ENCODE results near the gene LAIR2.
"Not testable (repeated sequence)": the region's sequence is repeated elsewhere in the genome, so short reads cannot be mapped to it uniquely, and the experiment has no call there.

The LAIR2 gene

DNA sequence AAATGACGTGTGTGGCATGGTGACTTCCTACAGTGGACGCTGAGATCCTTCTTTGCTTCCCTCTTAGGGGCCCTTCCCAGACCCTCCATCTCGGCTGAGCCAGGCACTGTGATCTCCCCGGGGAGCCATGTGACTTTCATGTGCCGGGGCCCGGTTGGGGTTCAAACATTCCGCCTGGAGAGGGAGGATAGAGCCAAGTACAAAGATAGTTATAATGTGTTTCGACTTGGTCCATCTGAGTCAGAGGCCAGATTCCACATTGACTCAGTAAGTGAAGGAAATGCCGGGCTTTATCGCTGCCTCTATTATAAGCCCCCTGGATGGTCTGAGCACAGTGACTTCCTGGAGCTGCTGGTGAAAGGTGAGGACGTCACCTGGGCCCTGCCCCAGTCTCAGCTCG is 5.2 kb downstream of the LAIR2 start:
- TF ChIP-seq, protein P1, sequence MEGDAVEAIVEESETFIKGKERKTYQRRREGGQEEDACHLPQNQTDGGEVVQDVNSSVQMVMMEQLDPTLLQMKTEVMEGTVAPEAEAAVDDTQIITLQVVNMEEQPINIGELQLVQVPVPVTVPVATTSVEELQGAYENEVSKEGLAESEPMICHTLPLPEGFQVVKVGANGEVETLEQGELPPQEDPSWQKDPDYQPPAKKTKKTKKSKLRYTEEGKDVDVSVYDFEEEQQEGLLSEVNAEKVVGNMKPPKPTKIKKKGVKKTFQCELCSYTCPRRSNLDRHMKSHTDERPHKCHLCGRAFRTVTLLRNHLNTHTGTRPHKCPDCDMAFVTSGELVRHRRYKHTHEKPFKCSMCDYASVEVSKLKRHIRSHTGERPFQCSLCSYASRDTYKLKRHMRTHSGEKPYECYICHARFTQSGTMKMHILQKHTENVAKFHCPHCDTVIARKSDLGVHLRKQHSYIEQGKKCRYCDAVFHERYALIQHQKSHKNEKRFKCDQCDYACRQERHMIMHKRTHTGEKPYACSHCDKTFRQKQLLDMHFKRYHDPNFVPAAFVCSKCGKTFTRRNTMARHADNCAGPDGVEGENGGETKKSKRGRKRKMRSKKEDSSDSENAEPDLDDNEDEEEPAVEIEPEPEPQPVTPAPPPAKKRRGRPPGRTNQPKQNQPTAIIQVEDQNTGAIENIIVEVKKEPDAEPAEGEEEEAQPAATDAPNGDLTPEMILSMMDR (IDR thresholded peaks at IDR 0.05; ENCODE audit: extremely low read depth, missing control alignments) = no peak
- no peak for DNase-seq (ENCODE audit: low spot score)

DNA sequence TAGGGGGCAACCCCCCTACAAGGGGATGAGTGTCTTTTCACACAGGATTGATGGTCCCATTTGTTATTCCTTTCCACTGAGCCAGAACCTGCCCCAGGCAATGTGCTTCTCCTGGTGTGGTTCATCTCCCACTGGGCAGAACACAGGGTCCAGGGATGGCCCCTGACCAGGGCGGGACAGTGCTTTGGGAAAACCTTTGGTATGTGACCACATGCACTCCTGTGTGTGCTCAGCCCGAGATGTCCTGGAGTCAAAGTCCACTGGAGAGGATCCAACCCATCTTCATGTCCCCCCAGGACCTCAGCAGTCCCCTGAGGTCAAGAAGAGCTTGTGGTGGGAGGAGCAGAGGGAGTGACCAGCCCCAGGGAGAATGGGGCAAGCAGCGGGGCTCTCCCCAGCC is 5.9 kb downstream of the LAIR2 start:
- not testable (repeated sequence) for DNase-seq (ENCODE audit: low spot score)

DNA sequence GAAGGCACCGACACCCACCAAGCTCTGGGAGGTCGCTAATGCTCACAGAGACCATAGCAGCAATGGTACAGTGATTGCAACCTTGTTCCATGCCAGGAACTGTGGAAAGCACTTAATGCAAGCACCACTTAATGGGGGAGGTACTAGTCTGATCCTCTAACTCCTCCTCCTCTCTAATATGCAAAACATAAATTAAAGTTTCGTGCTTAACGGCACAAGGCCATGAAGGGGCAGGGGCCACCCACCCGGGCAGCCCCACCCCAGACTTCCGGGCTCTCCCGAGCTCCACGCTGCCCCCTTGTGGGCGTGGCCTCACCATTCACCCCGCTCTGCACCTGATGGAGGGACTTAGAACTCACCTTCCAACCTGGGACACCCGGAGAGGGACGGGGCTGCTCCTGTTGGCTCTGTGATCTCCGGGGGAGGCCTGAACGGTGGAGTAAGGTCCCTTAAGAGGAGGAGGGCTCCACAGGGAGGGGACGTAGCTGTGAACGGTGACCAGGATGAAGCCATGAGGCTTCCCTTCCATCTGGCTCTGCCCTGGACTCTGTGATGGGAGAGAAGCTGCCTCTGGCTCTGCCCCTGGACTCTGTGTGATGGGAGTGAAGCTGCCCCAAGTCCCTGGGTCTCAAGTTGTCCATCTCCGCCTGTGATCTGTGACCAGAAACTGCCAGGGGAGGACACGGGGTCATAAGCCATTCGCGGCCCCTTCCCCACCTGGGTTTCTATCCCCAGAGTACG is 6.7 kb downstream of the LAIR2 start:
- not testable (repeated sequence) for DNase-seq (ENCODE audit: low spot score)

DNA sequence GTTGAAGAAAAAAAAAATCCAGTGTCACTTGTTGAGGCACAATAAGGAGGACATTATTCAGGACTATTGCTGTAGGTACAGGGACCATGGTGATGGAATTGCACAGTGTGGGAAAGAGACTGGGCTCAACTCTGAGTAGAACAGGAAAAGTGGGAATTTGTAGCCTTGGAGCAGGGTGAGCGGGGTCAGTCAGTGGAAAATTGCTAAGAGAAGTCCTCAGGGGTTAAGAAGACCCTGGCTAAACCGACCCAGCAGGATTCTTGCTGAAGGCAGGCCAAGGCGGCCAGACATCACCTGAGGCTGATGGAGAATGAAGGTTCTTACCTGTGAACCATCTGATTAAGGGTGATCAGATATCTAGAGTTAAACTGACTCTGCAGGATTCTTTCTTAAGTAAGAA is 12.5 kb downstream of the LAIR2 start:
- TF ChIP-seq, protein P1 (IDR thresholded peaks at IDR 0.05; ENCODE audit: extremely low read depth, missing control alignments) = no peak
- no peak for DNase-seq (ENCODE audit: low spot score)

DNA sequence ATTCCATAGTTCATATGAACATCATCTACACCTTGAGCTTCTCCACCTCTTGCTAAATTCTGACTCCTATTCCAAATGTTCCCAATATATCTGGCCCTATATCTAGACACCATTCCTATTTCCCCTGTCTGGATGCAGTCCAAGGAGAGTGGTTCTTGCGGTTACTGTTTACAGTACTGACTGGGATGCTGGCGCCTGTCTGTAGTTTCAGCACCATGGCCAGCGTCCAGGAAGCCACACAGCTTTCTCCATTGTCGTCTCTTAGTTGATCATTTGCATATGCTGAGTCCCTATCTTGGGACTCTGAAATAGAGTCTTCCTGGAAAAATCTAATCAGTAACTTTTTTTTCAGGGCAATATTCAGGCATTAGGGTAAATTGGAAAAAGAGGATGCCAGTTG is 14.9 kb downstream of the LAIR2 start:
- TF ChIP-seq, protein P1 (IDR thresholded peaks at IDR 0.05; ENCODE audit: extremely low read depth, missing control alignments) = no peak
- peak; percentile 73 for DNase-seq (ENCODE audit: low spot score)

DNA sequence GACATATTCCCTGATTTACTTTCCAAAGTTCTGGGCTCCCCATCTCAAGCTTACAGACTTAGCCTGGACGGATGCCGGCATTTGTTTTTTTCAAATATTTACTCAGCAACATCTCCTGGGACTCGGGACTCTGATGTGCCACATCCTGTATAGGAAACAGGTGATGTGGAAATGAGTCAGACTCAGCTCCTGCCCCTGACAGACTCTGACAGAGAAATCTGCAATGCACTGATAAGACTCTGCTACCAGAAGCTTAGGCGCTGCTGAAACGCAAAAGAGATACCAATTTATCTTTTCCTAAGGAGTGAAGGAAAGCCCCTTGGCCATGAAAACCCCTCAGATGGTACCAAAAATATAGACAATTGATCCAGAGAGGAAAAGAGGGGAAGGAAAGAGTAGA is 16.2 kb downstream of the LAIR2 start:
- peak; percentile 68 for DNase-seq (ENCODE audit: low spot score)
- TF ChIP-seq, protein P1 (IDR thresholded peaks at IDR 0.05; ENCODE audit: extremely low read depth, missing control alignments) = no peak

DNA sequence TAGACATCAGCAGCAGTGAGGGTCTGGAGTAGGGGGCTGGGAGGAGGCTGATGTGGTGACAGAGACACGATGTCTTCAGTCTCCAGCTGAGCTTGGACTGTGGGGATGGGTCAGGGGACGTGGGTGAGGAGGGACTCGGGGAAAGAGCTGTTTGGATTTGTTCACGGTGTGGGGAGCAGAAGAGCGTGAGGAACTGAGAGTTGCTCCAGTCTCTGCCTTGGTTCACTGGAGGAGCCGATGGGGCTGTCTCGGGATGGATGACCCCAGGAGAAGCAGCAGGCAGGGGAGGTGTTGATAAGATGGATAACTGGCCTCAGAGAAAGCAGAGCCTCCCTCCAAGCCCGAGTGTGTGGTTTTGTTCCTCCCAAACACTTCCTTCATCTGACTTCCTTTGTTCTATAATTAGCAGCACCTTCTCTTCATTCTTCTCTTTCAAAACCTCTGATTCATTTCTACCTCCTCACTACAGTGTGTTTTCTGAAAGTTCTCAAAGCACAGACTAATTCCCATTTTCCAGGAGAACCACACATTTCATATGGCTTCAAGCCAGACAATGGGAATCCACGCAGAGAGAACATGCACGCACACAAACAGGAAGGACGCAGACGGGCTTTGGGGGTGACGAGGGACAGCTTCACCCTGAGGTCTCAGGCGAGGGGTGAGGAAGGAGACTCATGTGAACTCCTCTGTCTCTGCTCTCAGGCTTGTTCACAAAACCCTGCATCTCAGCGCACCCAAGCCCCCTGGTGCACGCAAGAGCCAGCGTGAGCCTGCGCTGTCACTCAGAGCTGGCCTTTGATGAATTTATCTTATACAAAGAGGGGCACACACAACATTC is 18.6 kb downstream of the LAIR2 start:
- TF ChIP-seq, protein P1 (IDR thresholded peaks at IDR 0.05; ENCODE audit: extremely low read depth, missing control alignments) = no peak
- DNase-seq (ENCODE audit: low spot score) = no peak

DNA sequence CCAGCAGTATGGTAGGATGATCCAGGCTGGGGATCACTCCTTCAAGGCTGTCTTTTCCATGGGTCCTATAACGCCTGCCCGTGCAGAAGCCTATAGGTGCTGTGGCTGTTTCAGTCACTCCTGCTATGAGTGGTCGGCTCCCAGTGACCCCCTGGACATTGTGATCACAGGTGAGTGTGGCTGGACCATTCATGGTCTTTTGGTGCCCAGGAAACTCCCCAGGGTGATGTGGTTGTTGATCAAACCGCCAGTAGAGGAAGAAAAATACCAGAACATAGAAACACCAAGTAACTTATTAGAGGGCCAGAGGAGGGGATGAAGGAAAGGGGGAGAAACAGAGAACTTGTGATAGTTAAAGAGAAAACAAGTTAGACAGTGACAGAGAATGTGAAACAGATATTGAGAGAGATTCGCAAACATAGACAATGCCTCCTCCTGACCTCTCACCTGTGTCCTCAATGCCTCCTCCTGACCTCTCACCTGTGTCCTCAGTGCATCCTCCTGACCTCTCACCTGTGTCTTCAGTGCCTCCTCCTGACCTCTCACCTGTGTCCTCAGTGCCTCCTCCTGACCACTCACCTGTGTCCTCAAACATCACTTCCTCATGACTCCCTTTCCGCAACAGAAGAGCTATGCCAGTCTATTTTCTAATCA is 19.4 kb downstream of the LAIR2 start:
- DNase-seq (ENCODE audit: low spot score) = no peak
- TF ChIP-seq, protein P1 (IDR thresholded peaks at IDR 0.05; ENCODE audit: extremely low read depth, missing control alignments) = no peak
